Esophagus squamous epithelium (tissue), 4 donors: ENCODE measurements around the gene CYP4F12.

Experiments
- CTCF ChIP-seq, 6 experiments: fragments of 450-650 bp in 4 of 6; fragments of 200-600 bp in 2 of 6; sonication (generic) in 2 of 6; IDR thresholded peaks; one replicate each; pipeline ENCODE4 v1.5.1; 2016 to 2019; ENCODE audit warnings: antibody characterized with exemption in 6 of 6, mild to moderate bottlenecking in 4 of 6, moderate library complexity in 4 of 6
- POLR2A ChIP-seq, 4 donors: fragments of 450-650 bp; IDR thresholded peaks; one replicate each; pipeline ENCODE4 v1.6.1; 2017; ENCODE audit warnings: antibody characterized with exemption in 4 of 4, mild to moderate bottlenecking in 4 of 4, moderate library complexity in 3 of 4

- TF ChIP-seq CTCF (IDR thresholded peaks at IDR 0.05) (no peak), POLR2A (IDR thresholded peaks at IDR 0.05) (peak in 2 of 4 donors; percentile 15 to 45)
These were observed 31.8 kb upstream of the CYP4F12 start for GRCh38 chr19:15640904-15641597.
